GM21576 (cell line): ENCODE results near the gene DENND1A.

ENCODE experiments used
- ATAC-seq: cut with Tn5 transposase; IDR thresholded peaks from one replicate; pipeline ENCODE4 v1.9.1; 2021; ENCODE audit warnings: mild to moderate bottlenecking, moderate library complexity; ENCODE audit not compliant: unreplicated experiment

Gene DENND1A

DNA sequence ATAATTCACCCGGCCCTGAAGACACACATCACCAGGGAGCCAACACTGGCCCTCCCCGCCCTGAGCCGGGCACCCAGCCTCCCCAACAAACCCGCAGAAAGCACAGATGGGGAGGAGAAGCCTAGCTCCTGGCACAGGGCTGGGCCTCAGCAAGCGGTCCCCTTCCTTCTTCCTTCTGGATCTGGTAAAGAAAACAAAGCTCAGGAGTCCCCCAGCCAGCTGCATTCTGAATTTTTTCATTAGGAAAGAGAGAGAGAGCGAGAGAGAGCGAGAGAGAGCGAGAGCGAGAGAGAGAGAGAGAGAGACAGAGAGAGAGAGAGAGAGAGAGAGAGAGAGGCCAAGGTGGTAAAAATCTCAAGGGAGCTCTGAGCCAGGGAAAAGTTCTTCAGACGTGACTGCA, 378.2 kb downstream of the DENND1A start:
- no peak for ATAC-seq

DNA sequence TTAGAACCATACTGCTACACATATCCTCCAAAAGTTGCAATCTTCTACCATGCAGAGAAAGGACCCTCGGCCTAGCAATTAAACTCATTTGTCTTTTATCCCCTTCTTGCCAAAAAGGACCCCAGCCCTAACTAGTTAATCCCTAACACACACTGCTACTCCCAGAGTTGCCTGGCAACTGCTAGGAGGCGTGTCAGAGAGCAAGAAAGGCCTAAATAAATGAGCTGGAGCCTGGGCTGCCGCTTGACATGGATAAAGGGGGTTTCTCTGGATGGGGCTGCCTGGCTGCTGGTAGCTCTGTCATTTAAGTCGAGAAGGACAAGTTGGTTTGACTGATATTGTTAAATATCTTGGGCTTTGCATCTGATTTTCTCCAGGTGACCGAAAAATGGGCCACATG, 379.1 kb downstream of the DENND1A start:
- no peak for ATAC-seq

DNA sequence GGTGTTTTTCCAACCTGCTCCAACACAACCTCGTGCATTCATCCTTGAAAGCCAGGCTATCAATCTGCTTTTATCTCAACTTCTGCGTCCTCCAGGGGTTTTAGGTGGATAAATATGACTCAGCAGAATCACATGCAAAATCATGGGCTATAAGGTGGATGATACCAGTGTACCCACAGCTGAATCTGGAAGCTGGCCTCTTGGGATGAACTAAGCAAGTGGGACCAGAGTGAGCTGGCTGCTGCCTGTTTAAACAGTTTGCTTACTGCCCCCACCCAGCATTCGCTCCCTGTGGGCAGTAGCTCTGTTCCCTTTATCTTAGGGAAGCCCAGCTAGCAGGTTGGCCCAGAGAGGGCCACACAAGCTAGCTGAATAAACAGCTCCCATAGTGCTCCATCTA, 379.9 kb downstream of the DENND1A start:
- ATAC-seq = no peak

DNA sequence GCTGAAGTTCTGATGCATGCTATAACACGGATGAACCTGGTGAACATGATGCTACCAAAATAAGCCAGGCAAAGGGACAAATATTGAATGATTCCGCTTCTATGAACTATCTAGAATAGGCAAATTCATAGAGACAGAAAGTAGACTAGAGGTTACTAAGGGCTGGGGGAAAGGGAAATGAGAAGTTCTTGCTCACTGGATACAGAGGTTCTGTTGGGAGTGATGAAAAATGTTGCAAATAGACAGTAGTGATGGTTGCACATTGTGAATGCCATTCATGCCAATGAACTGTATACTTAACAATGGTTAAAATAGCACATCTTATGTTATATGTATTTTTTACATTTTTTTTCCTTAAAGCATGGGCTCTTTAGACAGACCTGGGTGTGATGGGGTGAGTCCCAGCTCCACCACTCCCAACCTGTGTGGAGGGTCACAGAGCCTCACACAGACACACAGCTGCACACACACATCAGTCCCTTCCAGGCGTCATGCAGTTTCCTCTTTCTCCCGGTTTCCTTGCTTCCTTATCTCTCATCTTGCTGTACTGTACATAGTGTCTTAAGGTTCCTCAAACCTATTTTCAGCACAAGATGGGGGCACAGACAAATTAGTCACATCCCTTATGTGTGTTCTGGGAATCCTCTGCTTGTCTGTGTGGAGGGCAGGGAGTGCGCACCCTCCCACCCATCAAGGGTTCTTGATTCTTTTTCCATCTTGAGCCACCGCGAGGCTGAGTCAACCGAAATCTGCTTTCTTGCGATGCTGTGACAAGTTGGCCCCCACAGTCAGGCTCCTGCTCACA, 381.0 kb downstream of the DENND1A start:
- no peak for ATAC-seq

DNA sequence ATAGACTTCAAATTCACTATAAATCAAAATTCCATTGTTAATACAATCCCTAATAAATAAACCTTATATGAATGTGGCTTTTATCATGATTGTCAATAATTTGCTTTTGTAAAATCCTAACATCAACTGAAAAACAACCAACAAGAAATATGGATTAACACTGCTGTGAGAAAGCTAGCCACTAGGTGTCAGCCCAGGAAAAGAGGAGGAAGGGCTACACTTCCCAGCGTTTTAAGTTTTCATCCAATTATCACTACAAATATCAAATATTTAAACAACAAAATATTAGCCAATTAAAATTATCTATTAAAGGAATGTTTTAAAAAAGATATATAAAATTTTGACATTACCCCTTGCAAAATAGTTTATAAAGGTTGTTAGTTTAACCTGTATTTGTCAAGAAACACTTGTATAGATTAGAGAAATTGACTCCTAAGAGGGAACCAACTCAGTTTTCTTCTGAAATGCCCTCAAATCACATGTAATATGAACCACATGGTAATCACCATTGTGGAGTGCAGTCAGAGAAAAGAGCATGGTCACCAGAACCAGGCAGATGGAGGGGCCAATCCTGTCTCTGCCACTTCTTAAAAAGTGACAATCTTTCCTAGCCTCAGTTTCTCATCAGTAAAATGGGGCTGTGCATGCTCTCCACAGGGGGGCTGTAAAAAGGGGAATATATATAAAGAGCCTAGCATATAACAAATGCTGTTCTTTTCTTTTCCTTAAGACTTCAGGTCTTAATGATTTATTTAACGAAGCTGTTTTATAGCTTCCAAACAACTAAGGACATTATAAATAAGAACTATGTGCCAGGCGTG, 385.7 kb downstream of the DENND1A start:
- no peak for ATAC-seq

DNA sequence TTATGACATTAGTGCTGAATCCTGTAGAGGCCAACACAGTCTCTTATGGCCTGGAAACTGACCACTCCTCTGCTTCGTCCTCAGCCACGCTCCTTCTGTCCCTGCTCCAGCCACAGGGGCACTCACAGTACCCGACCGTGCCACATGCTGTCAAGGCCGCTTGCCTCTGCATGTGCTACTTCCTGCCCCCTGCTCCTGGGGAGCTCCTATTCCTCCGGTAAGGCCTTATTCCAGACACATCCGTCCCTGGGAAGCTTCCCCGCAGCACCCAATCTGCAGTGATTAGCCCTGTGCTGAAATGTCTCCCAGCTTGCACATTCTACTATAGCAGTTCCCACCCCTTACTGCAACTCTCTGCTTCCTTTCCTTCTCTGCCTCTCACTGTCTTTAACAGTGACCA, 386.4 kb downstream of the DENND1A start:
- no peak for ATAC-seq

DNA sequence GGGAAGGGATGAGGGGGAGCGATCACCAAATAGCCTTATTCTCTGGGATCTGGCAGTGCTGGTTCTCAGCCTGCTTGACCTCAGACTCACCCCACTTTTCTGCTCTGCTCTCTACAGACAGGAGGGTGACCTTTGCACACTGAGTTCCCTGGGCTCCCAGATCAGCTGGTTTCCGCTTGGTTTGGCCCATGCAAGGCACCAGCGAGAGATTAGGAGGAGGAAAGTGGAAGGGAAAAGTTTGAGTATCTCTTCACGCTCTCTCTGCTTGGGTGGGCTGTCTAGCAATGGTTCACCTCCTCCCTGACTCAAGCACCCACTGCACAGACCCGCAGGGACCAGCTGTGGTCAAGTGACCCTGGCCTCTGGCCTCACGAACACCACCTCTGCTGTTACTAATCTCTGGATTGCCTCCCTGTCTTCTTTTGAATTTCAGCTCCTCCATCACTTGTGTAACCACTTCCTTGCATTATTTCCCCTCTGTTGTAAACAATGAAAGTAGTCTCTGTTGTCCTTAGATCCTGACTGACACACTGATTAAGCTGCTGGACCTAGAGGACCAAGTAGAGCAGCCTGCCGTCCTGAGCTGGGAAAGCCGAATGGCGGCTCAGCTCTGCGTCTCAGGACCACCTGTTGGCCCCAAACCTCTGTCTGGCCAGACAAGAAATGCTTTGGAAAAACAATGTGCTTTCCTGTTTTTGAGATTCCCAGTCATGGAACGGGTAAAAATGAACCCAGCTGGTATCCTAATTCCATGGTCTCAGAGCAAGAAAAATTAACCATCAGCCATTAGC, 387.3 kb downstream of the DENND1A start:
- ATAC-seq = no peak

DNA sequence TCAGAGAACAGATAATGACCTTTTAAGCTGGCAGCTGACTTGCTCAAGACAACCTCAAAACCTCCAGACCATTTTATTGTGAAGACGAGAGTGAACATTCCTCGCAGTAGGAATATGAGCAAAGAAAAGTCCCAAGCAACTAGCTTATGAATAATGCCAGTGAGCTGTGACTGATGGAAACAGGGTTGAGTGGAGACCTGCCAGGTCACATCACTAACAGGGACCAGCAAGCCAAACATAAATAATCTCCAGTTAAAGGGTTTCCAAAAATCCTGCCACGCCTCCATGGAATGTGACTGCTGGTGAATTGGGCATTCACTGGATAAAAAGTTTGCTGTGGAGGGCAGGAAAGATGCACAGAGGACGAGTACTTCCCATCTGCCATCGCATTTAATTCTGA, 388.5 kb downstream of the DENND1A start:
- no peak for ATAC-seq

DNA sequence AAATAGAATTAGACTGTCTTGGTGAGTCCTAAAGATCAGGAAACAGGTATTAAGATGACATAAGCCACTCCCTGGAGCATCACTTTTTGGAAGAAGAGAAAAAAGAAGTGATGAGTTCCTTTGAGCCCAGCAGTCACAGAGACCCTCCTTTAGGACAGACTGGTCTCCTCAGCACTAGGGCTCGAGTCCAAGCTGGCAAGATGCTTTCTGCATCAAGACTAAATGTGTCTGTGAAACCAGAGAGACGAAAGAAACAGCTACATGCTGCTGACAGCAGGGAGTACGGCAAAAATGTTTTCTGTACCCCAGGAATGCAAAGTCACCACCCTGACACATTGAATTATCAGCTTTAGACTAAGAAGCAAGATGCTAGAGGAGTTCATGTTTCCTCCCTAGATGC, 389.5 kb downstream of the DENND1A start:
- ATAC-seq = no peak

DNA sequence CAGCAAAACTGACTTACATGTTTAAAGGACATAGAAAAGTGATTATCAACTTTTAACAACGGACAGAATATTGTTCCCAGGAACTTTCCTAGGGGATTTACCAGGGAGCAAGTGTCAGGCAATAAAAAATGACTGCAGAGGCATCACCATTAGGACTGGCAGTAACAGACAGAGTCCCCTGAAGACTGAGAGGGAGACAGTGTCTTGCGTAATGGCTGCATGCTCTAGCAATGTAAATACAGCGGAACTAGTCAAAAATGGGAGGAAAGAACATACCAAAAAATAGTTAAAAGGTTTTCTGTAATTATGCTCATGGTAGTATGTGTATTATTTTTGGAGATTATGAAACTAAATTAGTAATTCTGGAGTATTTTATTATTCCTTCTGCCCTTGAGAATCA, 392.1 kb downstream of the DENND1A start:
- ATAC-seq = no peak

DNA sequence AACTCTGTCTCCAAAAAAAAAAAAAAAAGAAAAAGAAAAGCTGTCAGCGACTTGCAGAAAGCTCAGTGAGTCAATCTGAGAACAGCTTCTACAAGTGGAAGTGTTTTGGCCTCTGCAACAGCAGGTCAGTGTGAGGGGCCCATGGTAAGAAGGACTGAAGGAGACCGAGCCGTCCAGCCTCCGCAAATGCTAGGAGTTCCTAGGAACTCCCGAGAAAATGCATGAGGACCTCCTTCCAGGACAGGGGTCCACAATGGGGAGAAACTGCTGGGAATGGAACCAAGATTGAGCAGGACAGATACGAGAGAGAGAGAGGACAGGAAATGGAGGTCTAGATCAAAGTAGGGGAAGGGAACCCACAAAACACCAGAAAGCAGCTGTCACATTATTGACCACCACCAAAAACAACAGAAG, 393.5 kb downstream of the DENND1A start:
- ATAC-seq = no peak

DNA sequence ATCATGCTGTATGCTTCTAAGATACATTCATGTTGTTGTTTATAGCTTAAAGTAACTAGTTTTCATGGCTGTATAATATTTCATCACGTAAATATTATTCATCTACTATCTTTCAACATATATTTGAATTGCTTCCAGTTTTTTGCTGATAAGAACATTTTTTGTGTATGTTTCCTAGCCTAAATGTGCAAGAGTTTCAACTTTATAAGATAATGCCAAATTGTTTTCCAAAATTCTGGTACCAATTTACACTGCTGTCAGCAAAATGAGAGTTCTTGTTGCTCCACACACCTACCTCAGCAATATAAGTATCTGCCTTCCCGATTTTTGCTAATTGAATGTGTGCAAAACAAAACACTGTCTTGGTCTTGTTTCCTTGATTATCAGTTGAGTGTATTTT, 395.6 kb downstream of the DENND1A start:
- ATAC-seq = no peak

DNA sequence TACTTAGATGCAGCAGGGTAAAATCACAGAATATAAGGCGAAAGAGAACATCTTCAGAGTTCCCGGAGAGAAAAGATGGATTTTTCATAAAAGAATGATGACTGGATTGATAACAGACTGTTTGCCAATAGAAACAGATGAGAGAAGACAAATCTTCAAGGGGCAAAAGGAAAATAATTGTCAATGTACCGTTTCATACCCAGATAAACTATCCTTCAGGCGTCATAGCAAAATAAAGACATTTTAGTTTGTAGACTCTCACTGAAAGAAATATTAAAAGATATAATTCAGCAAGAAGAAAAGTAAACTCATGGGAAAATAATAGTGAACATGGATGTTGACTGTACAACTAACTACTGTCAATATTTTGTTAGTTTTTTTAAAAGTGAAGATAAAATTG, 399.7 kb downstream of the DENND1A start:
- ATAC-seq = no peak

DNA sequence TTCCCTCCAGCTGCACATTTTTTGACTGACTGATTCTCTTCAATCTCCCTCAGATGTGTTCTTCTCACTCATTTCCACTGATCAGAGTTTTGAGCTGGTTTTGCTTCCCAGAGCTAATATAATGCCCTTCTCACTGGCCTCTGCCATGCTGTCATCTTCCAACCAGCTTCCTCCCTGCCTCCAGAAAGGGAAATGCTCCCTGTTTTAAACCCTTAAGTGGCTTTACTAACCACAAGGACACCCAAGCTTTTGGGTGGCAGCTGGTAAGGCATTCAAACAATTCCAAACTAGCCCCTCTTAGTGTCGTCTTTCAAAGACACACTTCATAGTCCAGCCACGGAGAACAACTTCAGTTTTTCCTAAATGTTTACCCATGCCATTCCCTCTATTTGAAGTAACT, 401.4 kb downstream of the DENND1A start:
- no peak for ATAC-seq

DNA sequence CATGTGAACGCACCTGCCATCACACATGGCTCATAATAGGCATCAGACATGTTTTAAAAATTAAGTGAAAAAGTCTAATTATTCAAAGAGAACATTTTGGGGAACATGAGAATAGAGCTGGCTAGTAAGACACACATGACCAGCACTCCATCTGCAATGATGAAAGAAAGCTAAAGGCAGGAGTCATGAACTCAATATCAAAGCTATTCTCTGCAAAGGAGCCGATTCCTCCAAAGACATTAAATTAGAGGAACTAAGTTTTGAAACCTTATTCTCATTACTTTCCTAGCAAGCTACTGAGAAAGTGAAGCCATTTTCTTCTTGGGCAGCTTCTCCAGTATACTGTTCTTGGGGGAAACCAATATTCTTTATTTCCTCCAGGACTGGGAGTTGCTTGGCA, 401.9 kb downstream of the DENND1A start:
- no peak for ATAC-seq

DNA sequence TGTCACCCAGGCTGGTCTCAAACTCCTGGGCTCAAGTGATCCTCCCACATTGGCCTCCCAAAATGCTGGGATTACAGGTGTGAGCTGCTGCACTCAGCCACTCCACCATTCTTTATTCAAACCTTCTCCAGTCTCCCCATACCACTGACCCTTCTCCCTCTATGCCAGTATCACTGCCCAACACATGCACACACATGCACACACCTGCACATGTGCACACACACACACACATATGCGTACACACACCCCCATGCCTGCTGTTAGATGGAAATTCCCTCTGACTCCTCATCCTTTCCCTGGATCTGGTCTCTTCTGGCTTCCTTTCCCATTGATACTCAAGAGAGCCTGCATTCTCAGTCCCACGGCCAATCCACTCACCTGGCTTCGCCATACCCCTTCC, 404.0 kb downstream of the DENND1A start:
- no peak for ATAC-seq

DNA sequence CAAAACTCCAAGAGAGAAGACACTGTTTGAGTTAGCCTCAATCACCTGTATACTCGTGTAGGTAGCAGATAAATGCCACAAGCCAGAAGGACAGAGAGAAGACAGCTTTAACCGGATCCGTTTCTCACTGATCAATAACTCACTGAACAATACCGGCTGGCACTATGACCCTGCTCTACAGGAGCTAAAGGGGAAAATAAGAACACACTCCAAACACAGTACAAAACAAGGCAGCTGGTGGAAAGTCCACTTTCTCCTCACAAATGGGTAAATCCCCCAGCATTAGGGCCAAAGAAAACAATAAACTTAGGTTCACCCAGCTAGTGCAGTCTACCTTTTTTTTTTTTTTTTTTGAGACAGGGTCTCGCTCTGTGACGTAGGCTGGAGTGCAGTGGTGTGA, 404.5 kb downstream of the DENND1A start:
- ATAC-seq = no peak

DNA sequence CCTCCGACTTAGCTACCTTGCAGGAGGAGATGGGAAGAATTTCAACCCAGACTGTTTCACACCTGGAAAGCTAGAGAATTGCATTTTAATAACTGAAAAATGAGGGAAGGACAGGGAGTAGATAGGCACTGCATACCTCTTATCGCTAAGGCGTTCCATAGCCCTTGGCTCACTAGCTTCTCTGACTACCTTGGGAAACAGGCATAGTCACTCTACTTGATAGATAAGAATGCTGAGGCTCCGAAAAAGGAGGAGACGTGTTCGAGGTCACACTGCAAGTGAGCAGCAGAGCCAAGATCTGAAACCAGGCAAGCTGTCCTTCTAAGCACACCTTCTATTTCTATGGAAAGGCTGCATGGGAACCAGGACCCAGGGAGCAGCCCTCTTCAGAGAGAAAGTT, 405.1 kb downstream of the DENND1A start:
- no peak for ATAC-seq

DNA sequence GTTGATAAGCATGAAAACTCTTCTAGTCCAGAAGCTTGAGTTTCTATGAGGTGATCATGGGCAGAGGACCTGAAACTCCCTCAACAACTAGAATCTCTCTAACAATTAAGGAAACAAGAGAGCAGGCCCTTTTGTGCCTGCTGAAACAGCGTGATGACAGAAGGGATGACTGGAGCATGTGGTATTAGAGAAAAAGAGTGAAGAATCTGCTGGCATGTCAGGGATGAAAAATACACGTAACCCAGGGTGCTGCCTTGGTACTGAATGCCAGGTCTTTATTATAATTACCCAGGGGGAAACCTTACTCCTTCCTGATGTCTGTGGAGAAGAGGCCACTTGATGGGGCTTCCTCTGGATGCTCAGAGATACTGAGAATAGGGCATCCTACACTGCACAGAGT, 406.1 kb downstream of the DENND1A start:
- ATAC-seq = no peak

DNA sequence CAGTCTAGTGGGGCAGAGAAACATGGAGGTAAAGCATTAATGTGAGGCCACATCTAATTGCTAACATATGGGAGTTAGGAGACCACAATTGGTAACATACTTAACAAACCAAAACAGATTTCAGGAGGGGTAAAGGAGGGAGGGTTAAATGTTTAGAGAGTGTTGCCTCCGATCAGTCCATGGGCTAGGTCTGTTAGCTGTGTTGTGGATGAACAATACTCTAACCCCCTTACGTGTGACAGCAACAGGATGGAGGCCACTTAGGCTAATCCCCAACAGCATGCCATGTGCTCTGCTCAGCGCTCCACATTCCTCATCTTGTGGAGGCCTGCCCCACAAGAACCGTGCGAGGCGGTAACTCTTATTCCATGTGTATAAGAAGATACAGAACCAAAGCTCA, 406.9 kb downstream of the DENND1A start:
- ATAC-seq = no peak

DNA sequence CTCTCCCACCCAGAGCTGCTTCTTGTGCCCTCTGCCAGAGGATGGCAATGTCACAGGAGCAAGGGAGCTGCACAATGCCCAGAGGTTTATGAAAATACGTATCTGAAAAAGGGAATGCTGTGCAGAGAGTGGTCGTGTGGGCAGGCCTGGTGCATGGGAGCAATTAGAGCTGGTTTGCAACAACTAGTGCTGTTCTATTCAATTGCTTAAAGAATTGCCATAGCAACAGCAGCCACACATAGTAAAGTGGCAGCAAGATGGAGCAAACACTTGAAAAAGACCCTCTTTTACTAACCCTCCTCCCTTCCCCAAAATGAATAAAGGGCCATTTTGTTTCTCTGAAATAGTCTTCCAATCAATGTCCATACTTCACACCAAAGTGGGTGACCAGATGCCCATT, 407.7 kb downstream of the DENND1A start:
- no peak for ATAC-seq

DNA sequence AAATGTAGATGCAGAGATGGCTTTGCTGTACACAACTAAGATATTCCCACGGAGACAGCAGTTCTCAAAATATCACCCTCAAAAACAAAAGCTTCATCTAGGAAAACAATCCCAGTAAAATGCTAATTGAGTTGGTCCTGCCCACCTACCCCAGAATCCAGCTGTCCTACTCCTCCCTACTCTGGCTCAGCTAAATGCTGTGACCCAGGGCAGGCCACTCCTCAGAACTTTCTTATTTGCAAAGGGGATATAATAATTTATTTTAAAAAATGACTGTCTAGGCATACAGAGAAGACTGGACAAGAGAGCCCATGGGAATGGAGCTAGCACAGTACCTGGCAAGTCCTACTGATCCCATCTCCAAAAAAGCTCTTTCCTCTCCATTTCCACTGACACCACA, 411.6 kb downstream of the DENND1A start:
- no peak for ATAC-seq
